Glomerular visceral epithelial cell (primary cell): ENCODE data around the gene KRTAP10-3.

Source experiments
- DNase-seq: peaks from one replicate; pipeline ENCODE4 v3.0.0-alpha.2; 2016; ENCODE audit errors: extremely low spot score

The KRTAP10-3 gene

DNA sequence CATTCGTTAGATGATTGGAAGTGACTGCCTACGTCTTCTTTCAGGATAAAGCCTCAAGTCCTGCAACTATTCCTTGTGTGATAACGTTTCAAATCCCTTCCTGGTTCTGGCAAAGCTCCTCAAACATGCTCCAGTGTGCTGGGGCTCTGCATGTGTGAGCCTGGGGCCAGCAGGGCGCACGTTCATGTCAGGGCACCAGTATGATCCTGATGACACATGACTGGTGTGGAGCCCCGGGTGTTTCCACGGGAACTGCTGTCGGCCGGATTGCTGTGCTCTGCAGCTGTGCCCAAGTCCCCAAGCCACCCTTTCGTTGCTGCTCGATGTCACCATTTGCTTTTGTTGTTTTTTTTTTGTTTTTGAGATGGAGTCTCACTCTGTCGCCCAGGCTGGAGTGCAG is 39.9 kb downstream of the KRTAP10-3 start:
- no peak for DNase-seq

DNA sequence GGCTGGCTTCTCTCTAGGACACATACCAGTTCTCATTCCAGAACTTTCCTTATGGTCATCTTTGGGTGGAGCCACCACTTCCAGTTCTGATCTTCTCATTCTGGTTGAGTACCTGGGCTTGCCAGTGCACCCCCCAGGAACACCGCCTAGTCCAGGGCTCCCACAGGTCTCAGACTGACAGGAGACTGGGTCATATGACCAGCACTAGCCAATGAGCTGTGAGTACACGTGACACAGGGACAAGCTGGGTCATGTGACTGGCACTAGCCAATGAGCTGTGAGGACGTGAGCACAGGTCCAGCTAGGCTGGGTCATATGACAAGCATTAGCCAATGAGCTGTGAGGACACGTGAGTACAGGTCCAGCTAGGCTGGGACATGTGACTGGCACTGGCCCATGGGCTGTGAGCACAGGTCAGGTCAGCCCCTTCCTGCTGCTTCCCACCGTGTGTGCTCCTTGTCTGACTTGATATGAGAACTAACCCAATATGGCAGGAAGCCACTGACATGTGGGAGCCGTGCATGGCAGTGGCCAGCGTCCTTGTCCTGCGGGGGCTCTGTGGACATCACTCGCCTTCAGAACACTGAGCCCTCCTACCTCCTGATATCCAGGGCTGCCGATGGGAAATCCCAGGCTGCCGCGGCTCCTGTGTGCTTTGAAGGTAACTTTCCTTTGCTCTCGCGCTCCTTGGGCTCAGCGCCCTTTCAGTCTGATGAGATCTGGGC is 41.3 kb downstream of the KRTAP10-3 start:
- DNase-seq: peak; percentile 4

DNA sequence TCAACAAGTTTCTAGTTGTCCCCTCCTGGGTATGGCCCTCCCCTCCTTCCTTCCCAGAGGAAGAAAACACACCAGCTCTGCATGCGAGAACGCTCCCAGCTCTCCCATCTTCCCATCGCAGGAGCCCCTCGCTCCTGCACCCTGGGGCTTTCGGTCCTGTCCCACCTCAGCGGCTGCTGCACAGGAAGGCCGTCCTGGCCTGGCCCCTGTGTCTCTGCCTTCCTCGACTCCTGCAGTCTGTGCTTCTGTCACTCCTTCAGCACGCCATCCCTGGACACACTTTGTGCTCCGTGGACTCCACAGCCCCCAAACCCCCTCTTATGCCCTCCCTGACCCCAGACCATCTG is 41.8 kb downstream of the KRTAP10-3 start:
- no peak for DNase-seq

- DNase-seq: no peak
These were observed 42.3 kb downstream of the KRTAP10-3 start for GRCh38 chr21:44516342-44516741.

DNA sequence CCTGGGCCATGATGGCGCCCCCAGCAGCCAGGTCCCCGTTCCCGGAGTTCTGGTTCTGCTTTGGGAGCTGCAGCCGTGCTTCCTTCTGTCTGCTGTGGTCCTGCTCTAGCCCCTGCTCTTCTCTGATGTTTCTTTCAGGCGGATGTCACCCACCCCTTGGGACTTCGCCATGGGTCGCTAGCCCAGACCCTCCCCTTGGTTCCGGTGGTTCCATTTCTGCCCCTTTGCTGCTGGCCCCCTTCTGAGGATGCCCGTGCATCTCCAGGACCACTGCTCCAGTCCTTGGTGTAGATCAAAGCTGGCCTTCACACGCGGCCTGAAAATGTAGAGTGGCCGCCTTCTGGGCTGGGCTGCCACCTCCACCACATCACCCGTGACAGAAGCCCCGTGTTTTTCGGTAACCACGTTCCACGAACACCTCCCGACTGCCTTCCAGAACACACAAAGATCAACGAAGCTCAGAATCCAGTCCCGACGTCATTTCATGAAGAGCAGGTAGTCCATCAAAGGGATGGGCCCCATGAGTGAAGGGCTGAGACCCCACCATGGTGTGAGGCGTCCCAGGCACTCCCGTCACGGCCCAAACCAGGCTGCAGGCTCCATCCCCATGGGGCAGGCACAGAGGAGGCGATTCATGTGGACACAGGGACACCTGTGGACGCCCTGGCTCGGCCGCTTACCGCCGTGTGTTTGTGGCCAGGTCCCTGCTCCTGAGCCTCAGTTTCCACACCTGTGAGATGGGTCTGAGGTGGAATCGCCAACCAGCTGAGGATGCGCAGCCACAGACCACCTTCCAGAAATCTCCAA is 43.0 kb downstream of the KRTAP10-3 start:
- no peak for DNase-seq

DNA sequence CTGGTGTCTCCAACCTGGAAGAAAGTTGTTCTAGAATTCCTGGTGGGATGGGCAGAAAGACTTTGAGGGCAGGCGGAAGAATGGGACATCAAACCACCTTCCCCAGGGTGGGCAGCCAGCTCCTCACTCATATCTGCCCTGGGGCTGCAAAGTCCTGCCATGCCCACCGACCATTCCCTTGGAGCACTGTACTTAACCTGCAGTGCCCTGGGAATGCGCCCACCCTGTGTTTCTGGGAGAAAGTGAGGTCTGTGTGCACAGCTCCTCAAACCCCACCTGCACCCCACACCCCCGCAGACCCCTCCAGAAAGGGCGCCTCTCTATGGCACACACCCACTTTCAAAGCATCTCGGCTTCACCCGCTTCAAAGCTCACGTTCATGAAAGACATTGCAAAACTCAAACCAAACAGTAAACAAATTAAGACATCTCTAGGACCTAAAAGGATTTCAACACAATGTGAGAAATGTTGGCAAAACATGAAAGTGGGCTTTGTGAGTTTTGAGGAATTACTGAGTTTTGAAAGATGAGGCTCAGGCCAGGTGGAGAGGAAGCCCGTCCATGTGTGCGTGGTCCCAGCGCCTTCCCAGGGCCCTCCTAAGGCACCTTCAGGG is 43.7 kb downstream of the KRTAP10-3 start:
- no peak for DNase-seq

GRCh38 chr21:44514218-44514520 is 44.4 kb downstream of the KRTAP10-3 start:
- DNase-seq: no peak

GRCh38 chr21:44513389-44514217 is 45.0 kb downstream of the KRTAP10-3 start:
- DNase-seq: peak; percentile 13

GRCh38 chr21:44512496-44513388 is 45.9 kb downstream of the KRTAP10-3 start:
- DNase-seq: no peak

DNA sequence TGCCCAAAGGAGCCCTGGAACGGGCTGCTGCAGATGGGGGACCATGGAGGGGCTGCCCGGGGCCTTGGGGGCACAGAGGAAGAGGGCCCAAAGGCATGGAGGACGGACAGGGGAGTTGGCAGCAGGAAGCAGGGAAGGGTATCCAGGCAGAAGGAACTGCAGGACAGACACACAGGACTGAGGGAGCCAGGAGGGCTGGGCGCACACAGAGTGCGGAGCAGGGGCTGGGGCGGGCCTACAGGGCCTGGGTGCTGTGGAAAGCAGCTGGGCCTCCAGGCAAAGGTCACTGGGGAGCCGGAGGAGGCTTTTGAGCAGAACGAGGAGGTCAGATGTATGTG is 46.7 kb downstream of the KRTAP10-3 start:
- no peak for DNase-seq

- DNase-seq: no peak
These were observed 47.2 kb downstream of the KRTAP10-3 start for GRCh38 chr21:44511219-44511937.

DNA sequence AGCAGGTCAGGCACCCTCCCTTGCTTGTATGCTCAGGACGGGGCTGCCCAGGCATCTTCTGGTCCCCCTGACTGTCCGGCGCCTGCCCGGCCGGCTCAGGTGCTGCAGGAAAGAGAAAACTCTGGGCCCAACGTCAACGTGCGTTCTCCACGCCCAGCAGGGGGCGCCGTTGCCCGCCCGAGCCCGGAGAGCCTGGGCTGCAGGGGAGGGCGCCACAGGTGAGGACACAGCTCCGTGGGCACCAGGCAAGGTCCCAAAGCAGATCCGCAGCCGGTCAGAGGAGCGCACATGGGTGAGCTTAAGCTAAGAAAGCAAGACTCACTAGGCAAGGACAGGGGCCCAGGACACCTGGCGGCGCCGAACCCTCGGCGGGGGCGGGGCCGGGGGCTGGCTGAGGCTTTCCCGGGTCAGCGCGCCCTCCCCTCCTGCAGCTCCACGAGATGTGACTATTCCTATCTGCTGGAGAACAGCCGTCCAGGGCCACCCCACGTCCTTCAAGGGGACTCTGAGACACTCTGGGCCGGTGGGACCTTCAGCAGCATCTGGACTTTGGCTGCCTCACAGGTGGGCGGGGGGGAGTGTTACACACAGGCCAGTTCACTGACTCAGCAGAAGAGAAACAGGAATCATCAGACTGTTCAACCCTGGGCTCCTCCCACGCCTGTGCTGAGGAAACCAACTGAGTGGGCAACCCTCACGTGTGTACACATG is 47.9 kb downstream of the KRTAP10-3 start:
- peak; percentile 54 for DNase-seq

DNA sequence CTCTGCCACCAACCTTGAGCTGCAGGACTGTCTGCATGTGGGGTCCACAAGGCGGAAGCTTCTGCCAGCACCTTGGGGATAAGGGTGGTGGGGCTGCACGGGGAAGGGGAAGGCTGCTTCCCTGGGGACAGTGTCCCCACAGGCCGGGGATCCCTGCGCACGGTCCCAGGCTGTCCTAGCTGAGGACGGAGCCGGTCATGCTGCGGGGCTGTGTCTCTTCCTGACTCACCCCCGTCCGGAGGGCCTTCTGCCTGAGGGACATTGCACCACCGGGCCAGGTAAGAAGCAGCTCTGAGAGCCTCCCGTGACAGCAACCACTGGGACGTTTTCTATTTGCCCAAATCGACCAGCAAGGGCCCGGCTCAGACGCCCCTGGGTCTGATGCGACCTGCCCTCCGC is 48.5 kb downstream of the KRTAP10-3 start:
- DNase-seq: no peak

- DNase-seq: peak; percentile 15
These were observed 49.1 kb downstream of the KRTAP10-3 start for GRCh38 chr21:44509539-44509938.

DNA sequence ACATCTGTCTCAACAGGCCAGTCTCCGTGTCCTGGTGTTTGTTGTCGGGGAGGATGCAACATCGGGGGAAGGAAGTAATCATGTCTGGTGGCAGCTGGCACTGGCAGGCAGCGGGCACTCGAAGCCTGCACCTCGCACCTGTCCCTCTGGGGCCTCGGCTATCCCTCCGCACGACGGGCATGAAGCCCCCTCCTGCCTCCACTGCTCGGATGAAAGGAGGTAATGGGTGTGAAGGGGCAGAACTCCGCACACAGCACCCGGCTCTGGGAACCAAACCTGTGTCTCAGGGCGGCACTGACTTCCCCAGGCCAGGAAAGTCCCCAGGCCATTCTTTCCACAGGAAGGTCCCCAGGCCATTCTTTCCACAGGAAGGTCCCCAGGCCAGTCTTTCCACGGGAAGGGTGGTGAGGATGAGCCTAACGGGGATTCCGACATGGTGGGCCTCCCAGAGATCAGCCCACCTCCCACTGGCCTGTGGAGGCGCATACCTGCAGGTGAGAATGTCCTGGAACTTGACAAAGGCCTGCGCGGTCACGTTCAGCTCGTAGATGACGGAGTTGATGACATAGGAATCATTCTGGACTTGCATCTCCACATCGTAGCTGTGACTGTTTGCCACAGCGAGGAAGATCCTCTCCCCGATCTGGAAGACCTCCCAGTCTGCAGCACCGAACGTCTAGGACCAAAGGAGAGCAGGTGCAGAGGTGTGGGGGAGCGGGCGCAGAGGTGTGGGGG is 49.7 kb downstream of the KRTAP10-3 start:
- no peak for DNase-seq

GRCh38 chr21:44508426-44508710 is 50.2 kb downstream of the KRTAP10-3 start:
- DNase-seq: no peak
